Esophagus squamous epithelium (tissue), 5 donors: ENCODE results near the gene TMED10. TPM values are rescaled to one million over a fixed set of nuclear protein-coding genes. Genes with fewer than 3 reads are reported as not detected.
A peak's percentile ranks its signal among the peaks of the same experiment; 100 is the strongest.

Experiments used
- DNase-seq: peaks from one replicate; lab custom pipeline; 2025; lab: John Stamatoyannopoulos, UW
- H3K27ac ChIP-seq, 4 donors: fragments of 200-600 bp; sonication (generic); one replicate each; pipeline ENCODE4 v1.5.1; 2016 to 2019; ENCODE audit warnings: mild to moderate bottlenecking in 1 of 4
- H3K27me3 ChIP-seq, 4 donors: fragments of 200-600 bp; sonication (generic); 1 replicate in 3 of 4; 2 replicates in 1 of 4; pipeline versions ENCODE4 v1.5.1 to v1.6.0; 2017 to 2021; ENCODE audit warnings: antibody characterized with exemption in 1 of 4
- H3K36me3 ChIP-seq, 3 donors: fragments of 200-600 bp; sonication (generic); one replicate each; pipeline ENCODE4 v1.5.1; 2016 to 2019
- H3K4me1 ChIP-seq, 3 donors: fragments of 200-600 bp; sonication (generic); one replicate each; pipeline ENCODE4 v1.5.1; 2017 to 2019
- H3K4me3 ChIP-seq, 4 donors: fragments of 200-600 bp; sonication (generic); 1 replicate in 3 of 4; 2 replicates in 1 of 4; pipeline ENCODE4 v1.5.1; 2016 to 2019; ENCODE audit warnings: mild to moderate bottlenecking in 2 of 4, moderate library complexity in 1 of 4
- H3K9me3 ChIP-seq, 3 donors: fragments of 200-600 bp; sonication (generic); one replicate each; pipeline ENCODE4 v1.5.1; 2016 to 2019
- CTCF ChIP-seq, 6 experiments: fragments of 450-650 bp in 4 of 6; fragments of 200-600 bp in 2 of 6; sonication (generic) in 2 of 6; IDR thresholded peaks; one replicate each; pipeline ENCODE4 v1.5.1; 2016 to 2019; ENCODE audit warnings: antibody characterized with exemption in 6 of 6, mild to moderate bottlenecking in 4 of 6, moderate library complexity in 4 of 6
- POLR2A ChIP-seq, 4 donors: fragments of 450-650 bp; IDR thresholded peaks; one replicate each; pipeline ENCODE4 v1.6.1; 2017; ENCODE audit warnings: antibody characterized with exemption in 4 of 4, mild to moderate bottlenecking in 4 of 4, moderate library complexity in 3 of 4
- WGBS, 2 donors: methylation state at CpG; one replicate each; pipeline ENCODE4 v1.1.5; 2018; 5-methylcytosine and 5-hydroxymethylcytosine counted together
- intact Hi-C: fragments of 100-400 bp; cut with DNase I; formaldehyde crosslinking; loops from one replicate; pipeline ENCODE4 v1.15.0; 2022
- total RNA-seq, 4 donors: library from RNA; depleted of rRNA; stranded (reverse); fragments of >200 nt; gene quantifications; one replicate each; pipeline ENCODE4 v1.1.0, GENCODE V29; 2016
- donor health status: DM: yes; HTN: yes; CAD: no.

The TMED10 gene
- total RNA-seq, 4 donors from 2014 or later = 174 to 267 (median 206) TPM

GRCh38 chr14:75120541-75121291 lies 55.7 kb downstream of the TMED10 start:
- Histone ChIP-seq H3K4me3 (no peak overlapping the region), H3K36me3 (peaks cover 0 to 68% (median 12%) of the 10 kb centered on the region in 3 donors), H3K27me3 (no peaks in the 10 kb centered on the region), H3K27ac (peak overlapping the region in 3 of 4 donors; percentile 4 to 51 (median 38)), H3K9me3 (no peaks in the 10 kb centered on the region), H3K4me1 (peaks cover 4 to 46% (median 20%) of the 10 kb centered on the region in 3 donors)
- TF ChIP-seq POLR2A (IDR thresholded peaks at IDR 0.05) = no peak
- no peak for TF ChIP-seq CTCF (IDR thresholded peaks at IDR 0.05)
- whole genome bisulfite sequencing, 2 donors = 51 to 54% methylated on average over 3 of the region's 3 CpGs
- intact Hi-C loops = no loop called here
- DNase-seq = no peak

GRCh38 chr14:75119056-75119455 lies 57.4 kb downstream of the TMED10 start:
- WGBS, 2 donors = 48 to 100% methylated on average over 2 of the region's 2 CpGs
- Histone ChIP-seq H3K27ac (no peak overlapping the region), H3K36me3 (peaks cover 0 to 84% (median 15%) of the 10 kb centered on the region in 3 donors), H3K4me1 (peaks cover 0 to 30% (median 4%) of the 10 kb centered on the region in 3 donors), H3K27me3 (no peaks in the 10 kb centered on the region), H3K9me3 (no peaks in the 10 kb centered on the region), H3K4me3 (no peak overlapping the region)
- intact Hi-C loops = no loop called here
- TF ChIP-seq POLR2A (IDR thresholded peaks at IDR 0.05) (no peak), CTCF (IDR thresholded peaks at IDR 0.05) (no peak)
- DNase-seq = no peak

- intact Hi-C loops = no loop called here
- H3K27me3 ChIP-seq = no peaks in the 10 kb centered on the region
- no peak overlapping the region for H3K4me3 ChIP-seq
- no peak overlapping the region for H3K27ac ChIP-seq
- WGBS, 2 donors = 76 to 81% methylated on average over 5 of the region's 5 CpGs
- DNase-seq = no peak
- no peak for TF ChIP-seq CTCF (IDR thresholded peaks at IDR 0.05)
- TF ChIP-seq POLR2A (IDR thresholded peaks at IDR 0.05) = no peak
- no peaks in the 10 kb centered on the region for H3K4me1 ChIP-seq
- H3K9me3 ChIP-seq = no peaks in the 10 kb centered on the region
- peaks cover 9 to 100% (median 55%) of the 10 kb centered on the region in 3 donors for H3K36me3 ChIP-seq
These were observed 62.4 kb downstream of the TMED10 start for GRCh38 chr14:75113932-75114539.

- Histone ChIP-seq H3K27me3 (no peaks in the 10 kb centered on the region), H3K9me3 (no peaks in the 10 kb centered on the region), H3K4me1 (no peaks in the 10 kb centered on the region), H3K4me3 (no peak overlapping the region), H3K36me3 (peaks cover 9 to 100% (median 64%) of the 10 kb centered on the region in 3 donors), H3K27ac (no peak overlapping the region)
- no peak for DNase-seq
- intact Hi-C loops = no loop called here
- WGBS, 2 donors = 83% methylated on average over 2 of the region's 2 CpGs
- TF ChIP-seq CTCF (IDR thresholded peaks at IDR 0.05) (no peak), POLR2A (IDR thresholded peaks at IDR 0.05) (no peak)
These were observed 66.5 kb downstream of the TMED10 start for GRCh38 chr14:75109877-75110276.

- intact Hi-C loops = no loop called here
- Histone ChIP-seq H3K27ac (no peak overlapping the region), H3K4me3 (no peak overlapping the region), H3K4me1 (no peaks in the 10 kb centered on the region), H3K27me3 (no peaks in the 10 kb centered on the region), H3K9me3 (no peaks in the 10 kb centered on the region), H3K36me3 (peaks cover 9 to 100% (median 59%) of the 10 kb centered on the region in 3 donors)
- 72 to 83% methylated on average over 3 of the region's 3 CpGs for WGBS, 2 donors
- TF ChIP-seq CTCF (IDR thresholded peaks at IDR 0.05) (no peak), POLR2A (IDR thresholded peaks at IDR 0.05) (no peak)
- DNase-seq = no peak
These were observed 69.2 kb downstream of the TMED10 start for GRCh38 chr14:75107186-75107585.
